Duodenal mucosa (tissue), 2 donors: ENCODE results near the gene CASP3.

Experiments used
- H3K27ac ChIP-seq: one replicate; pipeline ENCODE4 v1.7.0; 2013; ENCODE audit warnings: low read depth, low read length
- H3K27me3 ChIP-seq, 2 donors: one replicate each; pipeline ENCODE4 v1.7.0; 2013; ENCODE audit warnings: low read length in 2 of 2, control low read depth in 1 of 2; ENCODE audit not compliant: insufficient read depth in 2 of 2, control insufficient read depth in 1 of 2
- H3K36me3 ChIP-seq, 2 donors: one replicate each; pipeline ENCODE4 v1.7.0; 2013; ENCODE audit warnings: low read length in 2 of 2, control low read depth in 1 of 2; ENCODE audit not compliant: insufficient read depth in 2 of 2, control insufficient read depth in 1 of 2
- H3K4me1 ChIP-seq, 2 donors: one replicate each; pipeline ENCODE4 v1.7.0; 2013; ENCODE audit warnings: low read length in 2 of 2, control low read depth in 1 of 2; ENCODE audit not compliant: insufficient read depth in 2 of 2, control insufficient read depth in 1 of 2
- H3K4me3 ChIP-seq, 2 donors: one replicate each; pipeline ENCODE4 v1.7.0; 2013; ENCODE audit warnings: low read length in 2 of 2, low read depth in 1 of 2
- H3K9ac ChIP-seq, 2 donors: one replicate each; pipeline ENCODE4 v1.7.0; 2013; ENCODE audit warnings: low read length in 2 of 2, low read depth in 1 of 2
- H3K9me3 ChIP-seq, 2 donors: one replicate each; pipeline ENCODE4 v1.7.0; 2013; ENCODE audit warnings: low read length in 2 of 2, control low read depth in 1 of 2; ENCODE audit not compliant: control insufficient read depth in 1 of 2

CASP3 gene

GRCh38 chr4:184649026-184649970, at the start of gene CASP3, which contains the start of gene PRIMPOL:
CASP3 (minus strand) TSS chr4:184649447; CDS start chr4:184638453, 10,994 bp downstream.
PRIMPOL (plus strand) TSS chr4:184649738; CDS start chr4:184657141, 7,403 bp downstream.
- peaks cover 40 to 44% of the 10 kb centered on the region in 2 donors for H3K4me1 ChIP-seq
- no peaks in the 10 kb centered on the region for H3K9me3 ChIP-seq
- peak within 1 kb of the TSS; percentile 93 to 96 for H3K4me3 ChIP-seq
- H3K27ac ChIP-seq = peak within 1 kb of the TSS; percentile 91
- H3K36me3 ChIP-seq = peaks cover 0 to 4% of the 10 kb centered on the region in 2 donors
- peak within 1 kb of the TSS; percentile 93 to 99 for H3K9ac ChIP-seq
- no peaks in the 10 kb centered on the region for H3K27me3 ChIP-seq

- H3K9ac ChIP-seq = no peak overlapping the region
- H3K36me3 ChIP-seq = peaks cover 8 to 28% of the 10 kb centered on the region in 2 donors
- no peaks in the 10 kb centered on the region for H3K27me3 ChIP-seq
- H3K9me3 ChIP-seq = no peaks in the 10 kb centered on the region
- no peak overlapping the region for H3K4me3 ChIP-seq
- H3K27ac ChIP-seq = no peak overlapping the region
- no peaks in the 10 kb centered on the region for H3K4me1 ChIP-seq
Measured at GRCh38 chr4:184697956-184698355, 48.7 kb upstream of the CASP3 start.

GRCh38 chr4:184695178-184695896, 46.1 kb upstream of the CASP3 start:
- Histone ChIP-seq H3K36me3 (peaks cover 8 to 24% of the 10 kb centered on the region in 2 donors), H3K27ac (no peak overlapping the region), H3K9ac (no peak overlapping the region), H3K27me3 (no peaks in the 10 kb centered on the region), H3K9me3 (no peaks in the 10 kb centered on the region), H3K4me3 (no peak overlapping the region), H3K4me1 (no peaks in the 10 kb centered on the region)

- Histone ChIP-seq H3K27ac (no peak overlapping the region), H3K36me3 (peaks cover 8 to 24% of the 10 kb centered on the region in 2 donors), H3K4me3 (no peak overlapping the region), H3K27me3 (no peaks in the 10 kb centered on the region), H3K4me1 (no peaks in the 10 kb centered on the region), H3K9ac (no peak overlapping the region), H3K9me3 (no peaks in the 10 kb centered on the region)
Measured at GRCh38 chr4:184694412-184694956, 45.2 kb upstream of the CASP3 start.

- H3K27me3 ChIP-seq = no peaks in the 10 kb centered on the region
Measured at GRCh38 chr4:184693056-184693455, 43.8 kb upstream of the CASP3 start.

DNA sequence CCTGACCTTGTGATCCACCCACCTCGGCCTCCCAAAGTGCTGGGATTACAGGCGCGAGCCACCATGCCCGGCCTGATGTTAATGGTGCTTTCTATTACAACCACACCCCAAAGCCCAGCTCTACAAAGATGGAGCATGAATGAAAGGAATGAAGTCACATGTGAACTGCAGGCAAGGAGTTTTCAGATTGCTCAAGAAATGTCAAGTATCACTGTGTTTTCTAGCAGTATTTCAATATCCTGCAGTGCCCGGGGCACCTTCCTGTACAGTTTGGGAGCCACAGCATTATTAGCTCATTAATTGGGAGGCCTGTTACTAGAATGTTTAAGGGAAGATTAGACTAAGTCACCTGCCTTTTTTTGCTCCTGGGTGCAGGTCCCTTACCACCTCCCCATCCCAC, 40.4 kb upstream of the CASP3 start:
- Histone ChIP-seq H3K4me1 (no peaks in the 10 kb centered on the region), H3K27ac (no peak overlapping the region), H3K27me3 (no peaks in the 10 kb centered on the region), H3K36me3 (peaks cover 8 to 12% of the 10 kb centered on the region in 2 donors), H3K9ac (no peak overlapping the region), H3K9me3 (no peaks in the 10 kb centered on the region), H3K4me3 (no peak overlapping the region)

More at GRCh38 chr4:184693056-184693455, 43.8 kb upstream of the CASP3 start:
- Histone ChIP-seq H3K9me3 (no peaks in the 10 kb centered on the region), H3K27ac (no peak overlapping the region), H3K9ac (no peak overlapping the region), H3K4me3 (no peak overlapping the region), H3K36me3 (peaks cover 8 to 24% of the 10 kb centered on the region in 2 donors), H3K4me1 (no peaks in the 10 kb centered on the region)

DNA sequence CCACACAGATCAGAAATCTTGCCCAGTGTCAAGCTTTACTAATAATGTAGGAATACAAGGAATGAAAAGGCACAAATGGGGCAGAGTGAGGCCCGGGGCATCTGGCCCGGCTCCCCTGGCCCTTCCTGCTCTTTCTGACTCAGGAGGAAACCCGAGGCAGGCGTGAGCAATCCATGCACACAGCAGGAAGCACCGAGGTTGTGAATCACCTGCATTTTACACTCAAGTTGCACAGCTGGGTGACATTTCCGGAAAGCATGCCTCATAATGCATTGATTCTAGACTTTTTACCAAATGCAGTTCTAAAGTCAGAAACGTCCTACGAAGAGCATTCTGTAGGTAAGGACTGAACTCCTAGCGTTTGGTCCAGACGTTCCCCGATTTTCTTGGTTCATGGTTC, 39.2 kb upstream of the CASP3 start:
- peaks cover 0 to 2% of the 10 kb centered on the region in 2 donors for H3K36me3 ChIP-seq
- H3K27ac ChIP-seq = no peak overlapping the region
- no peaks in the 10 kb centered on the region for H3K4me1 ChIP-seq
- H3K9me3 ChIP-seq = no peaks in the 10 kb centered on the region
- H3K9ac ChIP-seq = no peak overlapping the region
- H3K27me3 ChIP-seq = no peaks in the 10 kb centered on the region
- H3K4me3 ChIP-seq = no peak overlapping the region

DNA sequence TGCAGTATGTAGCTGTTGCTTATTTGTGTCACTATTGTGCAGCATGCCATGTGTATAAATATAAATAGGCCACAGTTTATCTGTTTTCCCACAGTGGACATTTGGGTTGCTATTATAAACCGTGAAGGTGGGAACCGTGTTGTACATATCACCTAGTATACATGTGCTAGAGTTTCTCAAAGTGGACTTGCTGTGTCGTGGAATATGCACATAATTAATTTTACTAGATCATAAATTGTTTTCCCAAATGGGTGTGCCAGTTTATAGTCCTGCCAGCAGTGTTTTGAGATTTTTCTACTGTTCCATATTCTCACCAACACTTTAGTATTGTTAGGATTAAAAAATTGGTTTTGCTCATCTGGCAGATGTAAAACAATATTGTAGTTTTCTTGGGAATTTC, 38.8 kb upstream of the CASP3 start:
- H3K4me1 ChIP-seq = no peaks in the 10 kb centered on the region

DNA sequence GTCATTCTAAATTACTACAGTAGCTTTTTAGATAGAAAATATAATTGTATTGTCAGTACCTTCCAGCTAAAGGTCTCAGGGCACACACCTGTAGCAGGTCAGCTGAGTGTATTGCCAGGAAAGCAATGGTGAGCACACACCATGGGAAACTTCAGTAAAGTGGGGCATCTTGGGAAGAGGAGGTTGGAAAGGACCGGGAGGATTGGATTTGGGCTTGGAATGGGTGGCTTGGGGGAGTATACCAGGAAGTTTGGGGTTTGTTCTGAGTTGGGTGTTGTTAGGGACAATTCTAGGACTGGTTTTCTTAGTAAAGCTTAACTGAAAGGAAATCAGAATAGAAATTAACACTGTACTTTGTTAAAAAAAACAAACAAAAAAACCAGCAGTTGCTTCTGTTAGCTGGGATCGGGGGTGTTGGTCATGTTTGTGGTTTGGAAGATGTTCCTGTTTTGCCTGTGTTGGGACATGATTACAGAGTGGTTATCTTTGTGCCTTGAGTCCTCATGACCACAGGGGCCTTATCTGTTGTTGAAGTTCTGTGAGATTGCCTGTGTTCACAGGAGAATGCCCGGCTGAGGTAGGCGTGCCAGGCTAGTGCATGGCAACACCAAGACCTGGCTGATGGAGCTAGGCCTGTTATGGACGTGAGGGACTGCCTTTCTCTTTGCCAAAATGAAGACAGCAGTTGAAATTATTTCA, 35.4 kb upstream of the CASP3 start:
- H3K9me3 ChIP-seq = no peaks in the 10 kb centered on the region
- no peak overlapping the region for H3K27ac ChIP-seq
- H3K4me3 ChIP-seq = no peak overlapping the region
- H3K4me1 ChIP-seq = no peaks in the 10 kb centered on the region
- H3K9ac ChIP-seq = no peak overlapping the region
- peaks cover 0 to 2% of the 10 kb centered on the region in 2 donors for H3K36me3 ChIP-seq
- no peaks in the 10 kb centered on the region for H3K27me3 ChIP-seq

More for the DNA sequence above, 38.8 kb upstream of the CASP3 start:
- no peaks in the 10 kb centered on the region for H3K9me3 ChIP-seq
- H3K27me3 ChIP-seq = no peaks in the 10 kb centered on the region
- H3K36me3 ChIP-seq = peaks cover 0 to 2% of the 10 kb centered on the region in 2 donors
- H3K4me3 ChIP-seq = no peak overlapping the region
- H3K27ac ChIP-seq = no peak overlapping the region
- H3K9ac ChIP-seq = no peak overlapping the region
